H9 (cell line): ENCODE measurements around the gene VLDLR. TPM values are rescaled to one million over a fixed set of nuclear protein-coding genes. Genes with fewer than 3 reads are reported as not detected.

Experiments used
- DNase-seq: peaks from one replicate; pipeline ENCODE4 v3.0.0-alpha.2; 2017
- H2AFZ ChIP-seq: one replicate; pipeline ENCODE4 v1.6.1; 2013; ENCODE audit warnings: mild to moderate bottlenecking, low read length, control low read depth, moderate library complexity
- H2AK5ac ChIP-seq: 2 replicates; pipeline ENCODE4 v1.6.1; 2013; ENCODE audit warnings: low read length, control low read depth, mixed read lengths; ENCODE audit not compliant: insufficient read length
- H2BK120ac ChIP-seq: one replicate; pipeline ENCODE4 v1.6.1; 2013; ENCODE audit warnings: low read depth, mild to moderate bottlenecking, low read length, control low read depth, inconsistent platforms; ENCODE audit not compliant: poor library complexity, severe bottlenecking
- H2BK12ac ChIP-seq: 2 replicates; pipeline ENCODE4 v1.6.1; 2013; ENCODE audit warnings: low read length, control low read depth, mixed read lengths, low read depth; ENCODE audit not compliant: insufficient read length
- H2BK15ac ChIP-seq: 2 replicates; pipeline ENCODE4 v1.6.1; 2013; ENCODE audit warnings: low read depth, low read length, control low read depth
- H2BK20ac ChIP-seq: one replicate; pipeline ENCODE4 v1.6.1; 2013; ENCODE audit warnings: low read depth, mild to moderate bottlenecking, low read length, control low read depth, inconsistent platforms; ENCODE audit not compliant: poor library complexity, severe bottlenecking
- H2BK5ac ChIP-seq: 2 replicates; pipeline ENCODE4 v1.6.1; 2013; ENCODE audit warnings: low read length, control low read depth, mixed read lengths; ENCODE audit not compliant: insufficient read length
- H3K14ac ChIP-seq: 2 replicates; pipeline ENCODE4 v1.6.1; 2013; ENCODE audit warnings: low read length, control low read depth; ENCODE audit not compliant: insufficient read depth
- H3K18ac ChIP-seq: 2 replicates; pipeline ENCODE4 v1.6.1; 2013; ENCODE audit warnings: low read depth, mild to moderate bottlenecking, mixed read lengths, low read length, control low read depth; ENCODE audit not compliant: insufficient read length
- H3K23ac ChIP-seq: 2 replicates; pipeline ENCODE4 v1.6.1; 2013; ENCODE audit warnings: low read length, control low read depth, mixed read lengths, low read depth; ENCODE audit not compliant: insufficient read length
- H3K23me2 ChIP-seq: 2 replicates; pipeline ENCODE4 v1.6.1; 2013; ENCODE audit warnings: low read depth, mild to moderate bottlenecking, mixed read lengths, low read length, control low read depth; ENCODE audit not compliant: insufficient read length, poor library complexity, severe bottlenecking
- H3K27ac ChIP-seq: 2 replicates; pipeline ENCODE4 v1.5.1; 2013; ENCODE audit warnings: low read length, control low read depth, mixed read lengths, low read depth; ENCODE audit not compliant: insufficient read length
- H3K27me3 ChIP-seq: 2 replicates; pipeline ENCODE4 v1.6.1; 2013; ENCODE audit warnings: low read length, control low read depth, inconsistent platforms; ENCODE audit not compliant: insufficient read depth
- H3K4ac ChIP-seq: 2 replicates; pipeline ENCODE4 v1.6.1; 2013; ENCODE audit warnings: low read depth, mild to moderate bottlenecking, control low read depth, inconsistent platforms, low read length, moderate library complexity
- H3K4me1 ChIP-seq: 2 replicates; pipeline ENCODE4 v1.6.1; 2013; ENCODE audit warnings: low read length, control low read depth, inconsistent platforms; ENCODE audit not compliant: insufficient read depth
- H3K4me2 ChIP-seq: 2 replicates; pipeline ENCODE4 v1.6.1; 2013; ENCODE audit warnings: low read length, control low read depth, mixed read lengths; ENCODE audit not compliant: insufficient read length, insufficient read depth
- H3K56ac ChIP-seq: 2 replicates; pipeline ENCODE4 v1.6.1; 2013; ENCODE audit warnings: low read depth, mild to moderate bottlenecking, mixed read lengths, low read length, control low read depth; ENCODE audit not compliant: insufficient read length
- H3K79me1 ChIP-seq: 2 replicates; pipeline ENCODE4 v1.6.1; 2013; ENCODE audit warnings: low read depth, mild to moderate bottlenecking, moderate library complexity, low read length, control low read depth, inconsistent platforms; ENCODE audit not compliant: insufficient read depth, poor library complexity, severe bottlenecking
- H3K79me2 ChIP-seq: 2 replicates; pipeline ENCODE4 v1.6.1; 2013; ENCODE audit warnings: low read length, control low read depth, inconsistent platforms; ENCODE audit not compliant: insufficient read depth
- H3K9ac ChIP-seq: 2 replicates; pipeline ENCODE4 v1.6.1; 2013; ENCODE audit warnings: low read length, control low read depth, mixed read lengths; ENCODE audit not compliant: insufficient read length; ENCODE audit errors: extremely low read depth
- H3K9me3 ChIP-seq: one replicate; pipeline ENCODE4 v1.6.1; 2013; ENCODE audit warnings: low read depth, low read length, inconsistent platforms; ENCODE audit not compliant: control insufficient read depth
- H3T11ph ChIP-seq: one replicate; pipeline ENCODE4 v1.6.1; 2013; ENCODE audit warnings: mild to moderate bottlenecking, low read length, control low read depth, inconsistent platforms
- H4K20me1 ChIP-seq: one replicate; pipeline ENCODE4 v1.6.1; 2013; ENCODE audit not compliant: control insufficient read depth, insufficient read length, insufficient read depth
- H4K5ac ChIP-seq: 2 replicates; pipeline ENCODE4 v1.6.1; 2013; ENCODE audit warnings: low read depth, mild to moderate bottlenecking, mixed read lengths, low read length, control low read depth; ENCODE audit not compliant: insufficient read length
- H4K8ac ChIP-seq: replicated peaks from 2 replicates; pipeline ENCODE4 v1.6.1; 2013; ENCODE audit warnings: low read length, control low read depth, mixed read lengths, low read depth; ENCODE audit not compliant: insufficient read length
- H4K91ac ChIP-seq: 2 replicates; pipeline ENCODE4 v1.6.1; 2013; ENCODE audit warnings: low read depth, mild to moderate bottlenecking, moderate library complexity, mixed read lengths, low read length, control low read depth; ENCODE audit not compliant: insufficient read length
- H3K27ac Mint-ChIP-seq, 3 experiments: 2 replicates in 2 of 3; 3 replicates in 1 of 3; pipeline ENCODE4 v1.8.0; 2020 to 2021; ENCODE audit warnings: mixed read lengths in 3 of 3, mild to moderate bottlenecking in 1 of 3, moderate library complexity in 1 of 3
- H3K27me3 Mint-ChIP-seq: 2 replicates; pipeline ENCODE4 v1.8.0; 2021; ENCODE audit warnings: low read depth, mild to moderate bottlenecking, moderate library complexity, mixed read lengths
- H3K36me3 Mint-ChIP-seq, 3 experiments: 2 replicates in 2 of 3; 3 replicates in 1 of 3; pipeline ENCODE4 v1.8.0; 2020 to 2021; ENCODE audit warnings: low read depth in 3 of 3, mixed read lengths in 3 of 3; ENCODE audit not compliant: insufficient read depth in 1 of 3
- H3K4me1 Mint-ChIP-seq, 2 experiments: 2 replicates each; pipeline ENCODE4 v1.8.0; 2020; ENCODE audit warnings: mixed read lengths in 2 of 2
- H3K4me3 Mint-ChIP-seq, 2 experiments: 2 replicates in 1 of 2; 3 replicates in 1 of 2; pipeline ENCODE4 v1.8.0; 2020 to 2021; ENCODE audit warnings: mild to moderate bottlenecking in 2 of 2, mixed read lengths in 2 of 2, moderate library complexity in 1 of 2
- H3K9me3 Mint-ChIP-seq, 2 experiments: 2 replicates in 1 of 2; 3 replicates in 1 of 2; pipeline ENCODE4 v1.8.0; 2020; ENCODE audit warnings: mild to moderate bottlenecking in 2 of 2, mixed read lengths in 2 of 2, moderate library complexity in 1 of 2
- CTCF ChIP-seq: fragments of 200-600 bp; sonication (generic); conservative IDR thresholded peaks from 3 replicates; pipeline ENCODE4 v1.8.0; 2021; ENCODE audit warnings: antibody characterized with exemption, mild to moderate bottlenecking
- WGBS: extraction: QIAGEN DNeasy Blood & Tissue Kit; methylation state at CpG from one replicate; pipeline ENCODE4 v1.1.7; 2013; ENCODE audit warnings: missing lambda C conversion rate, low lambda C conversion rate, mixed read lengths; ENCODE audit not compliant: insufficient read length; ENCODE audit errors: extremely low coverage; 5-methylcytosine and 5-hydroxymethylcytosine counted together
- total RNA-seq: library from RNA; stranded (reverse); gene quantifications from 2 replicates; pipeline ENCODE4 v1.2.1, GENCODE V29; 2021

The VLDLR gene
- total RNA-seq, 1 experiment from 2014 or later = 19.1 TPM

DNA sequence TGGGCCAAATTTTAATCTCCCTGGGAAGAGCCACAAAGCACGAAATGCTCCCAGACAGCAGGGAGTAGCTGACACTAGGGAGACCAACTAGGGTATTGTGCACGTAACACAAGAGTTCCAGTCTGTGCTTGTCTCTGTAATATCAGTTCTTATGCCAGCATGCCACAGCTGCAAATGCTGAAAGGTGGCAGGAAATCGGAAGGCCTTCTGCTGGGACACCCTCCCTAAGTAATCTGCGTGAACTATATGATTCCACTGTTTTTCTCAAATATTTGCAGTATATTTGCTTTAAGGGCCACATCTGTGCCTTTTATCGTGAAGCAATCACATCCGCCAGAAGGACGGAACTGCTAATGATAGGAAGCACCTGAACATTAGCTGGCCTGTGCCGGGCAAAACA is 12.6 kb downstream of the VLDLR start:
- Histone ChIP-seq H4K5ac (no peak overlapping the region), H2BK15ac (no peak overlapping the region), H3K27ac (no peak overlapping the region), H4K20me1 (no peaks in the 10 kb centered on the region), H2BK5ac (no peak overlapping the region), H3K4ac (no peak overlapping the region), H3K9me3 (no peaks in the 10 kb centered on the region), H3K23me2 (no peaks in the 10 kb centered on the region), H3K14ac (no peak overlapping the region), H2BK12ac (no peak overlapping the region), H3T11ph (no peak overlapping the region), H3K4me1 (peaks cover 8% of the 10 kb centered on the region; the same call in 1 of the 2 replicates), H3K27me3 (no peaks in the 10 kb centered on the region), H3K56ac (no peak overlapping the region), H3K79me2 (peaks cover 24% of the 10 kb centered on the region; the same call in 1 of the 2 replicates), H2BK20ac (no peak overlapping the region), H3K23ac (no peak overlapping the region), H2AFZ (no peak overlapping the region), H3K9ac (no peak overlapping the region), H3K18ac (no peak overlapping the region), H3K4me2 (no peak overlapping the region), H2AK5ac (no peak overlapping the region), H2BK120ac (no peak overlapping the region), H4K8ac (no peak overlapping the region), H3K79me1 (peaks cover 17% of the 10 kb centered on the region), H4K91ac (no peak overlapping the region)
- peaks cover 27 to 28% of the 10 kb centered on the region in 2 experiments for H3K4me1 Mint-ChIP-seq
- H3K4me3 Mint-ChIP-seq = no peak overlapping the region
- no peak for TF ChIP-seq CTCF
- no peaks in the 10 kb centered on the region for H3K27me3 Mint-ChIP-seq
- peaks cover 11 to 35% (median 24%) of the 10 kb centered on the region in 3 experiments; a peak in 6 of 7 replicates for H3K36me3 Mint-ChIP-seq
- no peak for DNase-seq
- H3K27ac Mint-ChIP-seq = no peak overlapping the region
- no peaks in the 10 kb centered on the region for H3K9me3 Mint-ChIP-seq
- no CpG with 5 or more reads among the region's 8 CpGs for WGBS
